Fibroblast of villous mesenchyme (primary cell): ENCODE results near the gene MLXIP. TPM values are rescaled to one million over a fixed set of nuclear protein-coding genes. Genes with fewer than 3 reads are reported as not detected.

Experiments used
- DNase-seq: peaks from one replicate; pipeline ENCODE4 v3.0.0-alpha.2; 2010; ENCODE audit warnings: low read depth
- H3K4me3 ChIP-seq: 2 replicates; pipeline ENCODE4 v1.5.1; 2011; ENCODE audit warnings: low read depth, mild to moderate bottlenecking, low read length
- total RNA-seq: library from RNA; depleted of rRNA; stranded (reverse); fragments of >200 nt; gene quantifications from 2 replicates; pipeline ENCODE4 v1.2.3, GENCODE V29; 2012
- TF ChIP-seq, protein P1 (sequence below): IDR thresholded peaks from 2 replicates; pipeline ENCODE4 v1.5.1; 2012; ENCODE audit warnings: low read depth, mild to moderate bottlenecking, low read length; ENCODE audit not compliant: insufficient read depth

Gene MLXIP
- total RNA-seq, 1 donor: 16.4 TPM

DNA sequence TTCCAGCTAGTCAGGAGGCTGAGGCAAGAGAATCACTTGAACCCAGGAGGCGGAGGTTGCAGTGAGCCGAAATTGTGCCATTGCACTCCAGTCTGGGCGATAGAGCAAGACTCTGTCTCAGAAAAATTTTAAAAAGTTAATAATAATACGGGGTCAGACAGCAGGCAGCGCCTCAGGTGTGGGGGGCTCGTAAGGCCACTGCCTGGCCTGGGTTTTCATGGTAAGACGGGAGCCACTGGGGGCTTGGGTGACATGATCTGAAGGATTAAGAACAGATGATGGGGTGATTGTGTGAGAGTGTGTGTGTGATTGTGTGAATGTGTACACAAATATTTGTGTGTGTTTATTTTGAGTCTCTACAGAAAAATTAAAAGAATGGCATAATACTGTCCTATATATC, 33.3 kb upstream of the MLXIP start:
- TF ChIP-seq, protein P1, sequence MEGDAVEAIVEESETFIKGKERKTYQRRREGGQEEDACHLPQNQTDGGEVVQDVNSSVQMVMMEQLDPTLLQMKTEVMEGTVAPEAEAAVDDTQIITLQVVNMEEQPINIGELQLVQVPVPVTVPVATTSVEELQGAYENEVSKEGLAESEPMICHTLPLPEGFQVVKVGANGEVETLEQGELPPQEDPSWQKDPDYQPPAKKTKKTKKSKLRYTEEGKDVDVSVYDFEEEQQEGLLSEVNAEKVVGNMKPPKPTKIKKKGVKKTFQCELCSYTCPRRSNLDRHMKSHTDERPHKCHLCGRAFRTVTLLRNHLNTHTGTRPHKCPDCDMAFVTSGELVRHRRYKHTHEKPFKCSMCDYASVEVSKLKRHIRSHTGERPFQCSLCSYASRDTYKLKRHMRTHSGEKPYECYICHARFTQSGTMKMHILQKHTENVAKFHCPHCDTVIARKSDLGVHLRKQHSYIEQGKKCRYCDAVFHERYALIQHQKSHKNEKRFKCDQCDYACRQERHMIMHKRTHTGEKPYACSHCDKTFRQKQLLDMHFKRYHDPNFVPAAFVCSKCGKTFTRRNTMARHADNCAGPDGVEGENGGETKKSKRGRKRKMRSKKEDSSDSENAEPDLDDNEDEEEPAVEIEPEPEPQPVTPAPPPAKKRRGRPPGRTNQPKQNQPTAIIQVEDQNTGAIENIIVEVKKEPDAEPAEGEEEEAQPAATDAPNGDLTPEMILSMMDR: no peak
- DNase-seq: no peak
- no peak overlapping the region for H3K4me3 ChIP-seq

DNA sequence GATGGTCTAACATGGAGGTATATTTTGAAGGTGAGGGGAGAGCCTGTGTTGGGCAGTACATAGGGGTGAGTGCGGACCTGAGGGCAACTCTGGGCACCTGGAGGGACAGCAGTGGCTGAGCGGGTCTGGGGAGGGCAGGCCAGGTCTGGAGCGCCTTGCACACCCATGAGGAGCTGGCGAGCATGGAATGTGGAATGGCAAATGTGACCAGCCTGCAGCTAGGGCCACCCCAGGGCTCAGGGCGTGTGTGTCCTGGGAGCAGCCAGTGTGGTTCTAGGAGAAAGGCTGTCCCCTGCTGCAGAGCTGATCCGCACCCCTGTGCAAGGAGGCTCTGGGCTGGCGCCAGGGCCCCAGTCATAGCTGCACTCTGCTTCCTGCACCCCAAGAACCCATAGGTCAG, 32.4 kb upstream of the MLXIP start:
- TF ChIP-seq, protein P1: no peak
- no peak for DNase-seq
- H3K4me3 ChIP-seq: no peak overlapping the region

DNA sequence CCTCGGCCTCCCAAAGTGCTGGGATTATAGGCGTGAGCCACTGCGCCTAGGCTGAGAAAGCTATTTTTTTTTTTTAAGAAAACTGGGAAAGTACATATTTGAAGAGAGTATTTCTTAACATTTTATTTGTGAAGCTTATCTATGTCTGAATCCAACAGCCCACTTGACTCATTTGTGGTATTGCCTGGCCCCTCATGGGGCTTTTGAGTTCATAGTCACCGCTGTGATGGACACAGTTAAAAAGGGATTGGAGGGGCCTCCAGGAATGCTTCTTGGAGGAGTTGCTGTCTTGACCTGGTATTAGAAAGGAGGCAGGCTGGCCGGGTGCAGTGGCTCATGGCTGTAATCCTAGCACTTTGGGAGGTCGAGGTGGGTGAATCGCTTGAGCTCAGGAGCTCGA, 30.4 kb upstream of the MLXIP start:
- DNase-seq: peak; percentile 65
- TF ChIP-seq, protein P1: no peak
- H3K4me3 ChIP-seq: no peak overlapping the region

DNA sequence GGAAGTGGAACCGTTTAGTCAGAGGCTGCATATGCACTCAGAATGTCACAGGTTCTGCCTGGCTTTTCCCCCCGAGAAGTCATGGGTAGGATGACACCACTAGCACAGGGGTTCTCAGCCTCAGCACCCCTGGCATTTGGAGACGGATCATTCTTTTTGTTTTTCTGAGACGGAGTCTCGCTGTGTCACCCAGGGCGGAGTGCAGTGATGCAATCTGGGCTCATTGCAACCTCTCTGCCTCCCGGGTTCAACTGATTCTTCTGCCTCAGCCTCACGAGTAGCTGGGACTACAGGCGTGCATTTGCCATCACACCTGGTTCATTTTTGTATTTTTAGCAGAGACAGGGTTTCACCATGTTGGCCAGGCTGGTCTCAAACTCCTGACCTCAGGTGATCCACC, 28.7 kb upstream of the MLXIP start:
- H3K4me3 ChIP-seq: no peak overlapping the region
- no peak for DNase-seq
- TF ChIP-seq, protein P1: no peak

DNA sequence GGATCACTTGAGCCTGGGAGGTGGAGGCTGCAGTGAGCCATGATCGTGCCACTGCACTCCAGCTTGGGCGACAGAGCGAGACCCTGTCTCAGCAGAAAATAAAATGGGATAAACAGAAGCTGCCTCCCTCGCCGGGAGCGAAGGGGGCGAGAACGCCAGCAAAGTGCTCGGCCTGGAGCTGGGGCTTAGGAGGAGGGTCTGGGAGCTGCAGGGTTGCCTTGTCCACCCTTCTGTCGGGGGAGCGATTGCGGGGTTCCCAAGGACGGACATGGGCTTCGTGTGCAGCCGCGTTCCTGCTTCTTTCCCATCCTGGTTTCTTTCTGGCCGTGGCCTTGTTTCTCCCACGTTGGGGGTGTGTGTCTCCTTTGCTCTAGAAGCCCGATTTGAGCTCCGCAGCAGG, 27.9 kb upstream of the MLXIP start:
- TF ChIP-seq, protein P1: no peak
- H3K4me3 ChIP-seq: no peak overlapping the region
- DNase-seq: no peak

DNA sequence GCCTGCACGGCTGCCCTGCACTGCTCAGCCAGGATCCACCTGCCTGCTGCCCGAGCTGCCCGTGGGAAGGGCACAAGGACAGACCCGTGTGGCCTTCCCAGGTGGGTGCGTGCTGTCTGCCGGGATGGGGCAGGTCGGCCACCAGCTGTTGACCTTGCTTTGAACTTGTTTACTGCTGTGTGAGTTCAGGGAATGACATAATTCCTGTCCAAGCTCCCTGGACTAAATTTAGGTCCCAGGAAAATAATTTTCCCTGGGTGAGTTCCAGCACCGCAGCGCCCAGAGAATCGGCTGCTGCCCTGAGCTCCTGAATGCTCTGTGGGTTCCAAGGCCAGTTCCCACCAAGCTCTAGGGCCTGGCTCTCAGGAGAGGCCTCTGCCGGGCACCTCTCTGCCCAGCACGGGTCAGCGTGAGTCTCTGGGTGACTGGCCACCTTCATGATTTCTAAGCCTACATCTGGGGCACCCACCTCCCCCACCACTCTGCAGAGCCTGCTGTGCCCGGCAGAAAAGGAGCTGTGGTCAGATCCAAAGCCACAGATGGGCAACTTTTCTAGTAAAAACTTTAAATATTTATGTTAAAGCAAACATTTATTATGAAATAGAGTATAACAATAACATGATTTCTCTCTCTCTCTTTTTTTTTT, 27.2 kb upstream of the MLXIP start:
- TF ChIP-seq, protein P1: no peak
- no peak overlapping the region for H3K4me3 ChIP-seq
- DNase-seq: peak; percentile 63

DNA sequence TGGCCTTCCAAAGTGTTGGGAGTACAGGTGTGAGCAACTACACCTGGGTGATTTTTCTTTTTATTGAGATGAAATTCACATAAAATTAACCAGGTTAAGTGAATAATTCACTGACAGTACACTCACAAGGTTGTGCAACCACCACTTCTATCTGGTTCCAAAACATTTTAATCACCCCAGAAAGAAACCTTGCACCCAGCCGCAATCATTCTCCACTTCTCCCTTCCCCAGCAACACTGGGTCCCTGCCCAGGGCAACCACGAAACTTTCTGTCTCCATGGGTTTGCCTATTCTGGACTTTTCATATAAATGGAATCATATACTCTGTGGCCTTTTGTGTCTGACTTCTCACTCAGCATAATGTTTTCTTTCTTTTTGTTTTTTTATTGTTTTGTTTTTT, 26.3 kb upstream of the MLXIP start:
- DNase-seq: peak; percentile 37
- no peak overlapping the region for H3K4me3 ChIP-seq
- TF ChIP-seq, protein P1: no peak
